NT2/D1 (cell line): Measurements from ENCODE around the gene CELF4.

ENCODE experiments used
- SUZ12 ChIP-seq: IDR thresholded peaks from 2 replicates; pipeline ENCODE4 v1.6.1; 2011; ENCODE audit not compliant: insufficient read length, insufficient read depth; ENCODE audit errors: extremely low read depth
- YY1 ChIP-seq: IDR thresholded peaks from 2 replicates; pipeline ENCODE4 v1.6.1; 2011; ENCODE audit not compliant: insufficient read length, insufficient read depth
- ZNF274 ChIP-seq: IDR thresholded peaks from 2 replicates; pipeline ENCODE4 v1.6.1; 2011; ENCODE audit warnings: mild to moderate bottlenecking, low read depth, low read length

DNA sequence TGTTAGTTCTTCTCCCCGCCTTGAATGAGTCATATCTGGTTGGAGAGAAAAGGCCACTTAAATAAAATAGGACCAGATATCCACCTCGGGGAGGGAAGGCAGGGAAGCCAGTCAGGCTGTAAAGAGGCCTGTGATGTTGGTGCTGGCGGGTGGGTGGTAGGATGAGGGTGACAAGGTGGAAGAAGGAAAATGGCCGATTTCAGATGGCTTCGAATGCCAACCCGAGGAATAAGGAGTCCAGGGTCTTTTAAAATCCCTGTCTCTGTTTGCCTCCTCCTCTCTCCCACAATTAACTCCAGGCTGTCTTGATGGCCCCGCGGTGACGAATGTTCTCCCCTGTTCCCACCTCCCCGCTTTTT, 41.5 kb downstream of the CELF4 start:
- TF ChIP-seq ZNF274 (no peak), YY1 (no peak), SUZ12 (no peak)
